Activated CD8-positive, alpha-beta memory T cell treated with anti-CD3 and anti-CD28 coated beads, Interleukin-2, amount 50 U/mL, for 48 hours (primary cell): Measurements from ENCODE around the gene PRDM7.
A peak's percentile ranks its signal among the peaks of the same experiment; 100 is the strongest.
"Not testable (repeated sequence)": the region's sequence is repeated elsewhere in the genome, so short reads cannot be mapped to it uniquely, and the experiment has no call there.

Source experiments
- DNase-seq: peaks from one replicate; pipeline ENCODE4 v3.0.0-alpha.2; 2020

PRDM7 gene

DNA sequence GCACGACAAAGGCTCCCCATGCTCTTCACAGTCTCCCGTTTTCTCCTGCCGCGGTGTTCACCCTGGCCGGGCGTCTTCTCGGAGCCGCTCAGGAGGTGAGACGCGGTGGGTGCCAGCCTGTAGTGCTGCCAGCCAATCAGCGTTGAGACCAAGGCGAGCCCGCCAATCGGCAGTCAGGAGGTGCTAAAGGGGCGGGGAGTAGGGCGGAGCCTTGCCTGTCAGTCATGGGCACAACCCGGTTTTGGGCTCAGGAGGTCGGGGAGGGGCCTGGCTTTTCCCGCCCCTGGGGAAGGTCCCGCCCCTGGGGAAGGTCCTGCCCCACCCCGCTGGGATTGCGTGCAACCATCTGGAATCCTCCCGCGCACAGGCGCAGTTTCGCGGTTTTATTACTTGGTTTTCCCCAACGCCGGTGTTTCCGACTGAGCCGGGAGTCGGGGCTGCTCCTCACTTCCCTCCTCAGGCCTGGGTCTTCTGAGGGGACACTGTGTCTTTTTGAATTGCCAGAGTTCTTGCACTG lies at the start of gene PRDM7:
PRDM7 (minus strand) TSS at position 92 of the 517 bp plus-strand sequence. CDS start 1,421 bp downstream, outside the sequence.
- peak; percentile 98 for DNase-seq

DNA sequence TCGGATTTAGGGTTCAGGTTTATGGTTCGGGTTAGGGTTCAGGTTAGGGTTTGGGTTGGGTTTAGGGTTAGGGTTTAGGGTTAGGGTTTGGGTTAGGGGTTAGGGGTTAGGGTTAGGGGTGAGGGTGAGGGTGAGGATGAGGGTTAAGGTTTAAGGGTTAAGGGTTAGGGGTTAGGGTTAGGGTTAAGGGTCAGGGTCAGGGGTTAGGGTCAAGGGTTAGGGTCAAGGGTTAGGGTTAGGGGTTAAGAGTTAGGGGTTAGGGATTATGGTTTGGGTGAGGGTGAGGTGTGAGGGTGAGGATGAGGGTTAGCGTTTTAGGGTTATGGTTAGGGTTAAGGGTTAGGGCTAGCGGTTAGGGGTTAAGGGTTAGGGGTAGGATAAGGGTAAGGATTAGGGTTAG lies 44.7 kb upstream of the PRDM7 start:
- not testable (repeated sequence) for DNase-seq

DNA sequence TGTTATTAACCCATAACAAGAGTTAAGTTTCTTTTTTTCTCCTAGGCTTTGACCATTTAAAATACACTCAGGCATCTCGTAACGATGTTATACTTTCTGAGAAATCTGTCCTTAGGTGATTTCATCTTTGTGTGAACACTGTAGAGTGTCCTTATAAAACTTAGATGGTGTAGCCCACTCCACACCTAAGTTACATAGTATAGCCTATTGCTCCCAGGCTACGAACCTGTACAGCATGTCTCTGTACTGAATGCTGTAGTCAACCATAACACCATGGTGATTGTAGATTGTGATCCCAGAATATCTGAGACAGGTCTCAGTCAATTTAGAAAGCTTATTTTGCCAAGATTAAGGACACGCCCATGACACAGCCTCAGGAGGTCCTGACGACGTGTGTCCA lies 30.5 kb upstream of the PRDM7 start:
- not testable (repeated sequence) for DNase-seq

DNA sequence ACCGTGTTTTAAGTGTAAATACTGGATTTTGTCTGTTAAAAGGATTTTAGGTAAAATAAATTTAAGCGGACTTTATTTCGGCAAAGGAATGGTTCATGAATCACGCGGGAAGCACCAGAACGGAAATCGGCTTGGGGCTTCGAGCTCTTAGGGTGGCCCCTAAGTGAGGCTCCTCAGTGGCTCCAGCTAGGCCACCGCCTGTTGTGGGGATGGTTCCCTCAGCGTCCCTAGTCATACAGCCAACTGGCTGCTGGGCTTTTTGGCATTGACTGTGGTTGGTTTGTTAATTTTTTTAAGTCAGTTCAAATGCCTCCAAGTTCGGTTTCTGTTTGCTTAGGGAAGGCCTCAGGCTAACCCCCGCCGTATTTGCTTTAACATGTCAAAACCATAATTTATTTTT lies 29.9 kb upstream of the PRDM7 start:
- DNase-seq, result not testable (repeated sequence)

DNA sequence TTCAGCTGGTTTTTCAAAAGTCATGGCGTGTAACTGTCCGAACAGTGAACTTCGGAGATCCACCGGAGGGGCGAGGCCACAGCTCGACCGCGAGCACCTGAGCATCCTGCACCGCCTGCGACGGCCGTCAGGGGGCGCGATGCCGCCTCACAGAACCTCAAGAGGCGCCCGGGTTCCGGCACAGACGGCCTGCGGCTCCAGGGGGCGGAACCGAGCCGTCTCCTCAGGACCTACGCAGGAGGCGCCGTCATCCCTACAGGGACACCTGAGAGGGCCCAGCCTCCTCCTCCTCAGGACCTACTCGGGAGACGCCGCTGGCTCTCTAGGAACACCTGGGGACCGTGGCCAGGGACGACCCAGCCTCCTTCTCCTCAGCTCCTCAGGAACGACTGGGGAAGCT lies 29.1 kb upstream of the PRDM7 start:
- peak; percentile 74 for DNase-seq

DNA sequence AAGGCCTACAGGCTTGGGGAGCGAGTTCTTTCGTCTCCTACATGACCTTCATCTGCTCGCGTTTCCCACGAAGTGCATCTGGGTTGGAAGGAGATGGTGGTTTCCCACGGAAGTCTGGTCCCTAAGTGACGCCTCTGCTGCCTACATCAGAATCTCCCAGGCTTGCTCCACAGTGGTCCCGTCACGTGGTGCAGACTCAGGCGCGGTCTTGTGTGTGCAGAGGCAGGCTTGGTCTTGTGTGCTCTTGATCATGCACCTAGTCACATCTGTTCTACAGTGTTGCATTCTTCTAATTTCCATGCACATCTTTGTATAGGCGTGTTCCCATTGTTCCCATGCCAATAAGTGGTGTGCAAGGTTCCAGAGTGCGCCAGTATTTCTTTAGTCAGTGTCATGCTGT lies 27.6 kb upstream of the PRDM7 start:
- not testable (repeated sequence) for DNase-seq

DNA sequence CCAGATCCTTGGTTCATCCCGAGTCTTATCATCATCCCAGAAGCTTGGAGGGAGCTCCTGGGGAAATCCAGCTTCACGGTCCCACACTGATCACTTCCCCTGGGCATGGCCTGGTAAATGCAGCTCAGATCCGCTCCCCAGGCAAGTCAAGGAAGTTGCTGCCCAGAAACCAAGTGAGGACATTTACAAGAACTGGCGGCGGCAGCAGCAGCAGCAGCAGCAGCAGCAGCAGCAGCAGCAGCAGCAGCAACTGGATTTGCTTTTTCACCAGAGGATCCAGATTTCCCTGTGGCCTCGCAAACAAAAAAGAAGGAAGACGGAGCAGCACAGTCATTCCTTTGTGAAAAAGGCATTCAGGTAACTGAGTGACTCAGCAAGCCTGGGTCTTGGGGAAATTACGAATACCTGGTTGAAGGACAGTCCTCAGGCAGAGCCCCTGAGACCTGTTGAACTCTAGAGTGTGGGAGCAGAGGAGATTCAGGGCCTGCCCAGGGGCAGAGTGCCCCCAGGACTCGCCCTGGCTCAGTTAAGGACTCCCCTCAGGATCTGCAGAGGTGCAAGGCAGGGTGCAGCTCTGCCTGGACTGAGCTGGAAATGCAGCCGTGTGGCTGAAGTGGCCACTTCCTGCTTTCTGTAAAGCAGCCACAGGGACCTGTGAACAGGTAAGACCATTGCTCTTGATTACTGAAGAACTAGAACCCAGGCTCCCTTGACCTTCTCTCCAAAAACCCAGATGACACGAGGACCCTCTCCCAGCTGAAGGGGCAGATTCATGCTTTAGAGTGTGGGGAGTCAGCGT lies 25.2 kb upstream of the PRDM7 start:
- DNase-seq, result not testable (repeated sequence)

DNA sequence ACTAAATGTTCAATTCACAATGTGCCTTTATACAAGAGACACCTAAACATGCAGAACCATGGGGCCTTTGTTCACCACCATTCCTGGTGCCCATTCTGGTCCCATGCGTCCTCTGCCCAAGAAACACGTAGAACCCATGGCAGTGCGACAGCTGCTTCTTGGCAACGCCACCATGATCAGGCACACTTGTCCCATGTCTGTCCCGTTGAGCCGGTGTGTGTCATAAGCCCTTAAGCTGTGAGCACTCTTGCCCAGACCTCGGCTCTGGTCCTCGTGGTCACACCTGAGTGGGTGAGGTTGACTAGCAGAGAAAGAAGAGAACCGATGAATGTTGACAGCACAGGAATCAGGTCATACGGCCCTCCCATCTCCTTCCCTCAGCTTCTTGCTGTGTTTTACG lies 24.2 kb upstream of the PRDM7 start:
- not testable (repeated sequence) for DNase-seq

DNA sequence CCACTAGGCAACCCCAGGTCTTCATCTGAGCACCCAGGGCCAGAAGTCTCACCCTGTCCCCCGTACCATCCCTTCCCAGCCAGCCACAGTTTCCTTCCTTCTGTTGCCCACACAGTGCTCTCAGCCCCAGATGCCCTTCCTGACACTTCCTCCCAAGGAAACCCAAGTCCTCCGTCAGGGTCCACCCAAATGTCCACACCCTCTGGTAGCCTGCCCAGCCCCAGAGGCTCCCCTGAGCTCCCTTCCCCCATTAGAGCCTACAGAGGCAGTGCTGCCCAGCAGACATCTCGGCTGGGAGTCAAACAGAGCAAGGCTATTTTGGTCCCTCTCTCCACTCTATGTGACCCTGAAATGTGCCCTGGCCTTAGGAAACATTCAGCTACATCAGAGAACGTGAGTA lies 23.7 kb upstream of the PRDM7 start:
- DNase-seq, result not testable (repeated sequence)

DNA sequence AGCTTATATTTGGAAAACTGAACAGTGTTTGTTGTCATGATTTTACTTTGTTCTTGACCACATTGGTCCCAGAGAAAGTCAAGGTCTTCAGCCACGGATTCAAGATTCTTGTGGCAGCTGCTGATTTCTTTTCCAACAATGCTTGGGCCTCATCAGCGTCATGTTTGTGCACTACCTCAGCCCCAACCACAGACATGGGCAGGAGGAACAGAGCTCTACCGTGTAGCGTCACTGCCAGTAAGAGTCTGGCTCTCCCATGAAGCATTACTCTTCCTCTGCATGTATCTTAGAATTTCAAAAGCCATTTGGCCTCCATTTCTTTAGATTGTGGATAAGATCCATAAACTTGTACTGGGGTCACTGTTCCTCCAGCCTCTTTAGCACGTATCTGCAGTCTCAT lies 23.1 kb upstream of the PRDM7 start:
- not testable (repeated sequence) for DNase-seq

DNA sequence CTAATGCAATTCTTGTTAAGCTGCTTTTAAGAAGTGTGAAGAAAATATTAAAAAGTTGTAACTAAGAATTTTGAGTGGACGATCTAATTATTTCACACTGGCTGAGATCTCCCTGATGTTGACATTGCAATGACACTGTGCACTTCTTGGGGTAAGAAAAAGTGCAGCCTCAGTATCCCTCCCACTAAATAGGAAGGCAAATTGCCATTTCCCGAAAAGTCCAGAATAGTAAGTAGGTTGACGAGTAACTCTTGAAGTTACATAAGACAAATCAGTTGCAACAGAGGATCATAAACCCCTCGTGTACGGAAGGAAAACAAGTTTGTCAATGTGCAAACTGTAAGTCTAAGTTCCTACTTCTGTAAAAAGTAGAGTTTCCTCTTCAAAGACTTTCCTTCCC lies 21.8 kb upstream of the PRDM7 start:
- not testable (repeated sequence) for DNase-seq

DNA sequence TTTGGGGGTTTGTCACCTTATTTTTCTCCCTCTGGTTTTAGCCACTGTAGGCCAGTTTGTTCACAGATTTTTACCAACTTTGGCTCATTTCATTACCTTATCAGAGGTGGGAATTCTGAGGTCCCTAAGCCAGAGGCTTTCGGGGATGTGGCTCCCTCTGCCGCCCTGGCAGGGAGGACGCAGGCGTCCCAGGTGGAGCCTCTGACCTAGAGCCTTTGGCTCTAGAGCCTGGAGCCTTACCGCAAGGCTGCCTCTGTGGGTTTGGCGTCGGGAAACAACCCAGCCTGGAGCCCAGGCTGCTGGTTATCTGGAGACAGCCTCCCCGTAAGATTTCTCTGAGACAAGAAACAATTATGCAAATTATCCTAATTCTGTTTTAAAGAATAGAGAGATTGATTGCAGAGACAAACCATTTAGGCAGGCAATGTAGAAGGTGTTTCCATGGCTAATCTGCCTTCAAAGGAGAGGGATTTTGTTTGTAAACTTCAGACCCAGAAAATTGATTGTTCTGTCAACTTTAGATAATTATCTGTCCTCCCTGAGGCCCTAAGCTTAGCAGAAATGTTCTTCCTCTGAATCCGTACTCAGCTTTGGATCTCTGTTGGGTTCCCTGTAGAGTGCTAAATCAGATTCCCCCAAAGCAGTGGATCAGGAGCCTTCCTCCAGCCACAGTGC lies 20.0 kb upstream of the PRDM7 start:
- DNase-seq, result not testable (repeated sequence)

DNA sequence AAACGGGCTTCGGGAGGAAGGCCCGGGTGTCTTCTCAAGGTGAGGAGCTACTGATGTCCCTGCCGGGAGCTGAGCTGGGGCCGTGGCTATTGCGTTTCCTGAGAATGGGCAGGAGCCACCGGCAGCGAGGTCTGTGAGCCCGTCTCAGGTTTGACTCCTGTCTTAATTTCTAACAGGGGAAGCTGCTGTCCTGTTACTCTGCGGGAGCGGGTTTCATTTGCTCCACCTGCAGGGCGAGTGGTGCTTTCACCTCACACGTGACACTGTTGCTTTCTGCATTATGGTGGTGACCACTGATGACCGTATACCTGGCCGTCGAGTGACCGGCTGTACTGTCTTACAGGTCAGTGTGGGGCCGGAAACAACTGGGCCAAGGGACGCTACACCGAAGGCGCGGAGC lies 17.7 kb upstream of the PRDM7 start:
- DNase-seq, result not testable (repeated sequence)

DNA sequence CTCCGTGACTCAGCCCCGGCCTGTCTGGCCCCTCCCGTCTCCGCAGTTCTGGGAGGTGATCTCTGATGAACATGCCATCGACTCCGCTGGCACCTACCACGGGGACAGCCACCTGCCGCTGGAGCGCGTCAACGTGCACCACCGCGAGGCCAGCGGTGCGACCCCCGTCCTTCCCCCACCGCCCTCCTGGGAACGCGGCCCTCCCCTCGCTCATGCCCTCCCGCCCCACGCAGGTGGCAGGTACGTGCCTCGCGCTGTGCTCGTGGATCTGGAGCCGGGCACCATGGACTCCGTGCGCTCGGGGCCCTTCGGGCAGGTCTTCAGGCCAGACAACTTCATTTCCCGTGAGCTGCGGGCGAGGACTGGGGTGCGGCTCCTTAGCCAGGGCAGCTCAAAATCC lies 17.2 kb upstream of the PRDM7 start:
- not testable (repeated sequence) for DNase-seq

DNA sequence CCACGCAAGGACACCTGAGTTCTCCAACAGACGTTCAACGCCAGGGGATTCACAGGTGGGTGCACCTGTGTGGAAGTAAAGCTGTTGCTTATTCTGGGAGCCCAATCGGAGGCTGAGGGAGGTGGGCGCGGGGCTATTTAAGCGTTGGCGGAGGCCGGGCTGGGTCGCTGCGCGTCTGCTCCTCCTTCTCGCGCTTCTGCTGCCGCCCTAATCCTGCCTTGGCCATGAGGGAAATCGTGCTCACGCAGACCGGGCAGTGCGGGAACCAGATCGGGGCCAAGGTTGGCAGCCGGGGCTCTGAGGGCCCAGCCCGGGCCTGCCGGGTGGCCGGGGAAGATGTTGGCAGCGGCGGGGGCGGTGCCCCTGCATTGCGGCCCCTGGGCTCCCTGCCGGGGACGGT lies 16.7 kb upstream of the PRDM7 start:
- not testable (repeated sequence) for DNase-seq

DNA sequence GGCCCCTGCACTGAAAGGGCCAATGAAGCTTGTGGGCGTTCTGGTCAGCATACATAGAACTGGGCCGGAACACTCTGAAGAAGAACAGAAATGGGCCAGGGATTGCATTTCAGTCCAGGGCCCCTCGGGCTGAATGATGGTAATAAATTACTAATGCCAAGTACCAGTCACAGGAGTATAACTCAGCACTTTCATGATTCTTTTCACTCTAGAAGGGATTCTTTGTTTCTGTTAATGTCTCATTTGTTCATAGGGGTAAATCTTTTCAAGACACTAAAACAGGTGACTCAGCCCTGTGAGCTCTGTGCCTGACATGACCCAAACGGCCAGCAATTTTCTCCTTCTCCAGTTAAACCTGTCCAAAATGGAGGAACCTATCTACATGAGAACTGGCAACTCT lies 15.7 kb upstream of the PRDM7 start:
- not testable (repeated sequence) for DNase-seq

DNA sequence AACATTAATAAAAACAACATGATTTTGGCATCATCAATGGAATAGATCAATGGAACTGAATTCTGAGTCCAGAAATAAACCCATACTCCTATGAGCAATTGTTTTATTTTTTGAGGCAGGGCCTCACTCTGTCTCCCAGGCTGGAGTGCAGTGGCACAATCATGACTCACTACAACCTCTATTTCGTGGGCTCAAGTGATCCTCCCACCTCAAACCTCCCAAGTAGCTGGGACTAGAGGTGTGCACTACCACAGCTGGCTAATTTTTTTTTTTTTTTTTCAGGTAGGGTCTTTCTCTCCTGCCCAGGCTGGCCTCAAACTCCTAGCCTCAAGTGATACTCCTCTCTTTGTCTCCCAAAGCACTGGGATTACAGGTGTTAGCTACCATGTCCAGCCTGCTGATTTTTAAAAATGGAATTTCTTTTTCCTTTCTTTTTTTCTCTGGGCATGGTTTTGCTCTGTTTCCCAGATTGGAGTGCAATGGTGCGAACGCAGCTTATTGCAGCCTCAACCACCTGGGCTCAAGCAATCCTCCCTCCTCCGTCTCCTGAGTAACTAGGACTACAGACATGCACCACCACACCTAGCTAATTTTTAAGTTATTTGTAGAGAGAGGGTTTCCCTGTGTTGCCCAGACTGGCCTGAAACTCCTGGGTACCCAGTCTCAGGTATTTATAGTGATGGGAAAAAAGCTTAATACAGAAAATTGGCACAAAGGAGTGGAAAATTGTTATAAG lies 7.3 kb upstream of the PRDM7 start:
- DNase-seq, result no peak

DNA sequence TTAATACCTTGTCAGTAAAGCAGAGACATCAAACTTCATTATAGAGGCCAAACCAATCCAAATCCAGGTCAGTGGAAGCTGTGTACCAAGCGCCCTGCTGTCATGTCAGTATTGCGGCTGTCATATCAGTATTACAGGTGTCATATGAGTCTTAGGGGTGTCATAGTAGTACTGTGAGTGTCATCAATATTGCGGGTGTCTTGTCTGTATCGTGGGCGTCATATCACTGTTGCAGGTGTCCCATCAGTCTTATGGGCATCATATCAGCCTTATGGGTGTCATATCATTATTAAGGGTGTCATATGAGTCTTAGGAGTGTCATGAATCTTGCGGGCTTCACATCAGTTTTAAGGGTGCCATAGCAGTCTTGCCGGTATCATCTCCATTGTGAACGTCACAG lies 6.0 kb upstream of the PRDM7 start:
- no peak for DNase-seq

DNA sequence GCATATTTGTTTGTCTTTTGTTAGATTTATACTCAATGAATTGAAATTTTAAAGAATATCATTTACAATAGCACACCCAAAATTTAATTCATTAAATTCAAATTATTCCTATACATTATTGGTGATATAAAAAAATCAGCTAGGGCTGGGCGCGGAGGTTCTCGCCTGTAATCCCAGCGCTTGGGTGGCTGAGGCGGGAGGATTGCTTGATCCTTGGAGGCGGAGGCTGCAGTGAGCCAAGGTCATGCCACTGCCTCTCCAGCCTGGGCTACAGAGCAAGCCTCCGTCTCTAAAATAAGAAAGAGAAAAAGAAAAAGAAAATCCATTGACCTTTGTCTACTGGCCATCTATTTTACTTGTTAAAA lies 4.5 kb upstream of the PRDM7 start:
- no peak for DNase-seq

DNA sequence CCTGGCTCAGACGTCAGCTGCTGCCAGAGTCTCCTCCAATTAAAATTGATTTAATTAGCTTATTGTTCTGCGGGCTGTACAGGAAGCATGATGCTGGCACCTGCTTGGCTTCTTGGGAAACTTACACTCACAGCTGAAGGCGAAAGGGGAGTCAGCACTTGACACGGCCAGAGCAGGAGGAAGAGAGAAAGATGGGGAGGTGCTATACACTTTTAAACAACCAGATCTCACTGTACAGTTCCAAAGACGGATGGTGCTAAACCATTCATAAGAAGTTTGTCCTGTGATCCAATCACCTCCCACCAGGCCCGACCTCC lies 1.4 kb upstream of the PRDM7 start:
- DNase-seq, result no peak

DNA sequence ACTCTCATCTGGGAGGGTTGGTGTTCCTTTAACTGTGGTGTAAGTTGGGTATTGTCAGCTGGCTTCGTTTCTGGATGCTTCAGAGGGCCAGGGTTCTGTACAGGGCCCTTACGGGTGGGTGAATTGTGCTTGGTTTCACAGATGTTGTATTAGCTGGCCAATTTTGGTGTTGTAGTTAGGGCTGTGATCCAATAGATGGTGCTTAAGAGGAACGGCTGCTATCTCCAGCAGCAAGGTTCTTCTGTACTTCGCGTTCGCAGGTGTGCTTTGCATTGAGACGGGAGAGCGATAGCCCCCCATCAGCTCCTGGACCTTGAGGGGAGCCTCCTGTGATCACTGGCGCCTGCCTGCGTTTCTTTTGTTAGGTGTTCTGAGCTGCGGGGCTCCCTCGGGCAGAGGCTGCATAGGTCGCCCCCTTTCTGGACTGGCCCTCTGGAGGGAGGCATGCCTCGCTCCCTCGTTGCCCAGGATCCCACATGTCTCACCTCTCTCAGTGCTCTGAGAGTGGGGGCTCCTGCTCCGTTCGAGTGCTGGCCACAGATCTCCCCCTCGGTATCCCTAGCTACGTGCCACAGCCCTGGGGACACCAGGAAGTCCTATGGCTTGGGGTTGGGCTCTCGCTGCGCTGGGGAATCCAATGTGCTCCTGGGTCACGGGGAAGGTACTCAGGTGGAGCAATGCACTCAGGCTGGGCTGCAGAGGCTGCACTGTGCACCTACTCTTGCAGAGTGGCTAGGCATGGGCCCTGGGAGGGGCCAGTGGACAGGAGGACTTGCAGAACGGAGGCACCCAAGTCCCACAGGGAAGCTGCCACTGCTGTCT lies 837 bp upstream of the PRDM7 start:
- DNase-seq, result peak; percentile 66

DNA sequence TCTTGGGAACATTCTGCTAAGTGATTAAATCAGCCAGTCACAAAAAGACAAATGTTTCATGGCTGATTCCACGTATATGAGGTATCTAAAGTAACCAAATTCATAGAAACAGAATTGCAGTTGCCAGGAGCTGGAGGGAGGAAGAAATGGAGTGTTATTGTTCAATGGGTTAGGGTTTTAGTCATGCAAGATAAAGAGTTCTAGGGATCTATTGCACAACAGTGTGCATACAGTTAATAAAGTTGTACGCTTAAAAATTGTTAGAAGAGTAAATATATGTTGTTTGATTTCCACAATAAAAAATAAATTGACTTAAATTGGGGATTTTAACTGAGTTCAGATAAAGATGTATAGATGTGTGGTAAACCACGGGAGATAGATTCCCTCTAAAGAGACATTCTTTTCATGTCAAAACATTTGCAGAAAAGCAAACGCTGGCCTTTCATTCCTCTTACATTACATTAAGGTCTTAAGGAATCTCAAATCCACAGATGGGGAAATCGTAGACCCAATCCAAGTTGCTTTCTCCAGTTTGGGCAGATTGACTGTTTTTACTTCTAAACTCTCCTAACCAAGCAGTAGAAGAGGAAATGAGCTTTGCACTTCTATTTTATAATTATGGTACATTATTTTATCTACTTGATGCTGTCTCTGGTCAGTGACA lies 4.6 kb downstream of the PRDM7 start:
- DNase-seq, result no peak
